Measurements from ENCODE around the gene RPS6KB1. TPM values are rescaled to one million over a fixed set of nuclear protein-coding genes. Genes with fewer than 3 reads are reported as not detected.
"Not testable (repeated sequence)": the region's sequence is repeated elsewhere in the genome, so short reads cannot be mapped to it uniquely, and the experiment has no call there.

The RPS6KB1 gene
- total and polyA plus RNA-seq, 10 of the 15 experiments (the other 5 are each of a cell fraction or from before 2014, with no cell fraction given) = 6.6 to 33.2 (median 26.0) TPM

DNA sequence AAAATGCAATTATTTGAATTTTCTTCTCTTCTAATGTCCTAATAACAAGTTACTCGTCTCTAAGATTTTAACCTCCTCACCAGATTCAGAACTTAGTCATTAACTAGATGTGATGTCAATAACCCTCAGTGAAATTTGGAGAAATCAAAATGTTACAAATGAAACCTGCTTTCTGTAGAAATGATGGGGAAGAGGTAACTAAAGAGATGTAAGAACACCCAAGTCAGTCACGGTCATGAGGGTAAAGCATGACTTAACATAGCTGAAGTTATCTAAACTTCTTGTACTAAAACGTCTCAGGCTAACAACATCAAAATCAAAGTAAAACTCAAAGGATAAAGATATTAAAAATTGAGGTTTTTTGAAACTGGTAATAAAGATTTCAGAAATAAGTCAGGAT is 61.9 kb downstream of the RPS6KB1 start:
- no TSS peak for BruUV-seq (replicated peaks)
- RAD21 ChIA-PET (ENCODE audit: unreplicated experiment) = no interaction called here
- Histone ChIP-seq H3K4me3 (no peak overlapping the region), H3K4me2 (ENCODE audit: control insufficient read depth, insufficient read depth) (no peak overlapping the region), H3K4me1 (ENCODE audit: control insufficient read depth, insufficient read depth, low read length) (no peaks in the 10 kb centered on the region), H4K20me1 (ENCODE audit: control insufficient read depth, insufficient read depth) (no peaks in the 10 kb centered on the region), H3K27me3 (replicated peaks in 1 of 2; ENCODE audit: control insufficient read depth in 2 of 2, insufficient read depth in 2 of 2, low read length in 1 of 2) (no peaks in the 10 kb centered on the region), H3K79me2 (ENCODE audit: control insufficient read depth, insufficient read depth, low read length) (no peaks in the 10 kb centered on the region), H2AFZ (ENCODE audit: control insufficient read depth, low read depth, low read length) (no peak overlapping the region), H3K9me3 (replicated peaks; ENCODE audit: control insufficient read depth, insufficient read depth, low read length) (no peaks in the 10 kb centered on the region), H3K27ac (ENCODE audit: control insufficient read depth, insufficient read depth) (no peak overlapping the region), H3K9ac (ENCODE audit: control insufficient read depth, insufficient read depth, low read length) (no peak overlapping the region), H3K36me3 (ENCODE audit: control insufficient read depth in 2 of 2, insufficient read depth in 2 of 2, low read length in 1 of 2) (no peaks in the 10 kb centered on the region; a peak in 1 of 4 replicates)
- CTCF ChIA-PET = no interaction called here
- no peak for TF ChIP-seq CREB1 (IDR thresholded peaks at IDR 0.05; ENCODE audit: low read depth)
- TF ChIP-seq NFXL1 (IDR thresholded peaks at IDR 0.05; ENCODE audit: borderline replicate concordance) = peak; percentile 76; the same call in 1 of the 2 replicates
- TF ChIP-seq RAD51 (IDR thresholded peaks at IDR 0.05) = no peak
- no peak for TF ChIP-seq HDAC6 (IDR thresholded peaks at IDR 0.05; ENCODE audit: unreplicated experiment)
- SMC1A ChIA-PET (ENCODE audit: uncharacterized antibody, unreplicated experiment) = no interaction called here
- 59% methylated on average over 3 of the region's 3 CpGs for WGBS (ENCODE audit: insufficient coverage, insufficient replicate concordance, low lambda C conversion rate, missing lambda C conversion rate)
- intact Hi-C loops (cut with micrococcal nuclease; ENCODE audit: unreplicated experiment) (no loop called here), in situ Hi-C loops (cut with MboI) (no loop called here)
- ATAC-seq (no peak), DNase-seq (ENCODE audit: low read depth, low spot score) (no peak), FAIRE-seq (peak; percentile 75)
- POLR2A ChIA-PET = no interaction called here

DNA sequence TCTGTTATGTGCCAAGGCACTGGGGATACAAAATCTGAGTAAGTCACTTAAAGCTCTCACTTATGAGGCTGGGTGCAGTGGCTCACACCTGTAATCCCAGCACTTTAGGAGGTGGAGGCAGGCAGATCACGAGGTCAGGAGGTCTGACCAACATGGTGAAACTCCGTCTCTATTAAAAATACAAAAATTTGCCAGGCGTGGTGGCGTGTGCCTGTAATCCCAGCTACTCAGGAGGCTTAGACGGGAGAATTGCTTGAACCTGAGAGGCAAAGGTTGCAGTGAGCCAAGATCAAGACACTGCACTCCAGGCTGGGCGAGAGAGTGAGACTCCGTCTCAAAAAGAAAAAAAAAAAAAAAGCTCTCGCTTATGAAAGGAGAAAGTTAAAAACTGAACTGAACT is 66.7 kb downstream of the RPS6KB1 start:
- H3K79me2 ChIP-seq (ENCODE audit: control insufficient read depth, insufficient read depth, low read length); H3K27me3 ChIP-seq (replicated peaks in 1 of 2; ENCODE audit: control insufficient read depth in 2 of 2, insufficient read depth in 2 of 2, low read length in 1 of 2); intact Hi-C loops (cut with micrococcal nuclease; ENCODE audit: unreplicated experiment); H3K9ac ChIP-seq (ENCODE audit: control insufficient read depth, insufficient read depth, low read length); H3K4me1 ChIP-seq (ENCODE audit: control insufficient read depth, insufficient read depth, low read length); H3K27ac ChIP-seq (ENCODE audit: control insufficient read depth, insufficient read depth); FAIRE-seq; SMC1A ChIA-PET (ENCODE audit: uncharacterized antibody, unreplicated experiment); ATAC-seq; BruUV-seq (replicated peaks); H3K4me2 ChIP-seq (ENCODE audit: control insufficient read depth, insufficient read depth); in situ Hi-C loops (cut with MboI); H4K20me1 ChIP-seq (ENCODE audit: control insufficient read depth, insufficient read depth); H3K4me3 ChIP-seq; H3K36me3 ChIP-seq (ENCODE audit: control insufficient read depth in 2 of 2, insufficient read depth in 2 of 2, low read length in 1 of 2); DNase-seq (ENCODE audit: low read depth, low spot score); H2AFZ ChIP-seq (ENCODE audit: control insufficient read depth, low read depth, low read length); H3K9me3 ChIP-seq (replicated peaks; ENCODE audit: control insufficient read depth, insufficient read depth, low read length); POLR2A ChIA-PET: not testable (repeated sequence)
- TF ChIP-seq NFXL1 (IDR thresholded peaks at IDR 0.05; ENCODE audit: borderline replicate concordance) = peak; percentile 57; the same call in 1 of the 2 replicates
- ChIA-PET CTCF (interaction anchor here (0.9 kb wide), 1 partner anchor 45 kb away, joined by 4 read pairs; no protein-coding TSS in a partner anchor), RAD21 (ENCODE audit: unreplicated experiment) (interaction anchor here (0.7 kb wide), 1 partner anchor 80 kb away, joined by 3 read pairs; no protein-coding TSS in a partner anchor)
- 97% methylated on average over 8 of the region's 8 CpGs for WGBS (ENCODE audit: insufficient coverage, insufficient replicate concordance, low lambda C conversion rate, missing lambda C conversion rate)

All from GM12878 (cell line).